GM21723 (cell line): Measurements from ENCODE around the gene GPM6B.

Experiments
- ATAC-seq: cut with Tn5 transposase; IDR thresholded peaks from one replicate; pipeline ENCODE4 v1.9.1; 2021; ENCODE audit warnings: mild to moderate bottlenecking, moderate library complexity; ENCODE audit not compliant: unreplicated experiment

Gene GPM6B

DNA sequence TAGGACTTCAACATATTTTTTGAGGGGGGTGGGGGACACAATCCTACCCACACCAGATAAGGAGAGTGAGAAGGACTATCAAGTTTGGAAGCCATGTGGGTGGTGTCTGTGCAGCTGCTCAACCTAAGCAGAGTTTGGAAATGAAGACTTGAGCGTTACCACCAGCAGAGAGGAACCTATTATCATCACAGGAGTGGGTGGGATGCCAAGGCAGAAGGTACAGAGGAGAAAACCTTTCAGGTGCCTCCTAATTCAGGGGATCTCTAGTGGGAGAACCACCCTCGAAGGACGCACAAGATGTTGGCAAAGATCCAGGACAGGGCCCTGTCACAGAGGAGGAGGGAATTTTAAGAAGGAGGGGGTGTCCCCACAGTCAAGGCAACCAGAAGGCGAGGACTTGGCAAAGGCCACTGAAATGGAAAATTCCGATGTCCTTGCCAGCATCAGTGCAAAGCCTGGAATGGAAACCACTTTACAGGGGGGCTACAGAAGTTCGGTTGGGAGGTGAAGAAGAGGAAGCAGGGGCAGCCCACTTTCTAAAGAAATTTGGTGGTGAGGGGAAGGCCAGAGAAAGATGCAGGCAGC lies 8.4 kb upstream of the GPM6B start:
- no peak for ATAC-seq

DNA sequence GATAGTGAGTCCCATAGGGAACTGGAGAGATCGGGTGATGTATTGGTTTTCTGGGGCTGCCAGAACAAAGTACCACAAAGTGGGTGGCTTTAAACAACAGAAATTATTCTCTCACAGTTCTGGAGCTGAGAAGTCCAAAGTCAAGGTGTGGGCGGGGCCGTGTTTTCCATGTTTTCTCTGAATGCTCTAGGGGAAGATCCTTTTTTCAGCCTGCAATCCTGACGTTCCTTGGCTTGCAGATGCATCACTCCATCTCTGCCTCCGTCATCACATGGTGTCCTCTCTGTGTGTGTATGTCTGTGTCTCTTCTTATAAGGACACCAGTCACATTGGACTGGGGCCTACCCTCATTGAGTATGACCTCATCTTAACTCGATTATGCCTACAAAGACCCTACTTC lies 7.9 kb upstream of the GPM6B start:
- ATAC-seq = no peak

DNA sequence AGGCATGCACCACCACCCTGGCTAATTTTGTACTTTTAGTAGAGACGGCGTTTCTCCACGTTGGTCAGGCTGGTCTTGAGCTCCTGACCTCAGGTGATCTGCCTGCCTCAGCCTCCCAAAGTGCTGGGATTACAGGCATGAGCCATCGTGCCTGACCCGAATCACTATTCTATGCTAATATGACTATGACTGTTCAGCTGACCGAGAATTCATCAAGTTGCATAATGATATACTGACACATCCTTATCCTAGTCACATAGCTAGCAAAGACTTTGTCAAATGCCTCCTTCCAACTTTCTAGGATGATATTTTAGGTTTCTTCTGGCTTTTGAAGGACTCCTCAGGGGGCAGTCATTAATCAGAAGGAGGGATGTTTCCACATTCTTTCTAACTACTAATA lies 4.8 kb upstream of the GPM6B start:
- ATAC-seq = no peak

DNA sequence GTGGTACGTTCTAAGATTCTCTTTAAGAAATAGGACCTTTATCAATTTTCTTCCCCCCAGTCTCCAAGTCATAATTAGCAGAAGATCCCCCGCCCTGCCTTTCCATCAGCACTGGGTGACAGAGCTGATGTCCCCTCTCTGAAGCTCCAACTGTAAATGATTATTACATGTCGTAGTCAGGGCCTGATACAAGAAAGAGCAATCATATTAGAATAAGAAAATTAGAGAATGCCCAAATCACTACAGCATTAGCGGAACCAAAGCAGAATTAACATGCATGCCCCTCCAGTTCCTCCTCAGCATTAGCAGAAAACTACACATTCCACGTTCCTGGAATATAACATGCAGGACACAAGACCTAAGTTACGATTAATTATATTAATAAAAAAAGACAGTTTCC lies 717 bp downstream of the GPM6B start:
- ATAC-seq = no peak

DNA sequence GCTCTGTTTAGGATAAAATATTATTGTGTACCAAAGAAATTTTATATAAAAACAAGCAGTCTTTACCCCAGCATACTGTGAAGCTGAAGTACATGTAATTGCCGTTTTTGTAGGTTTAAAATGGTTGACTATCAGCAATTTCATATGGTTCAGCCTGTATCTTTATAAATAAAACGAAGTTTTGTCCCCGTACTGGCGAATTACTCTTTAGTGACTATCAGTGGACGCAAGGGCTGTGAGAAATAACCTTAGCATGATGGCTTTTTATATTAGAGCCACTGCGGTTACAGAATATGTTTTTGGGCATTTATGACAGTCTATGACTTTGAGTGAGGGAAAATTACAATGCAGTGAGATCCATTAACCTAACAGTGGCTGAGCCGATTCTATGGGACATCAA lies 1.2 kb downstream of the GPM6B start:
- no peak for ATAC-seq

DNA sequence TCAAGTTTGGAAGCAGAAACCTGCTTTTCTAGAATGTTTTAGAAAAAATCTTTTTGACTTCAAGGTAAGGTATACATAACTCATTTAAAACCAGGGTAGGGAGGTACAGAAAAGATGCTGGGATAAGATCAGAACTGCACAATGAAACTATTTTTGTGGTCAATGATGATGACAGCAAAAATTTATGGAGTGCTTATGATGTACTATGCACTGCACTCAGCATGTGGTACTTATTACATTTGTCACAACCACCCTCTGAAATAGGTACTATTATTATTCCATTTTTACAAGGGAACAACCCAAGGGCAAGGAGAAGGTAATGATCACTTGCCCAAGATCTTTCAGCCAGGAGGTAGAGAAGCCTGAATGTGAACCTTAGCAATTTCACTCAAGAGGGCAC lies 8.0 kb downstream of the GPM6B start:
- ATAC-seq = no peak

DNA sequence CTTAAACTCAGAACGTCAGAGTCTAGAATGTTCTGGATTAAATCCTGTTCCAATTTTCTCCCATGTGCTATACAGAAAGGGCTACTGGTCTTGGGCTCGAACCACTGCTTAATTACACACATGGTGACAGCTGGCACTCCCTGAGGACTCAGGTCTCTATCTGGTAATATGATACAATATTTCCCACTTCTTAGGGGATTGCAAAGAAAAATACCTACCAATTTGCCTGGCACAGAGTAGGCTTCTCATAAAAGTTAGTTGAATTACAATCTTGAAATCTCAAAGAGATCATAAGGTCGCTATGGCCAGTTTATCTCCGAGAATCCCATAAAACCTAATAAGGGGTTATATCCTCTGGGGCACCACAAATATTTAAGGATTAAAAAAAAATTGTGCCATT lies 8.6 kb downstream of the GPM6B start:
- ATAC-seq = no peak

DNA sequence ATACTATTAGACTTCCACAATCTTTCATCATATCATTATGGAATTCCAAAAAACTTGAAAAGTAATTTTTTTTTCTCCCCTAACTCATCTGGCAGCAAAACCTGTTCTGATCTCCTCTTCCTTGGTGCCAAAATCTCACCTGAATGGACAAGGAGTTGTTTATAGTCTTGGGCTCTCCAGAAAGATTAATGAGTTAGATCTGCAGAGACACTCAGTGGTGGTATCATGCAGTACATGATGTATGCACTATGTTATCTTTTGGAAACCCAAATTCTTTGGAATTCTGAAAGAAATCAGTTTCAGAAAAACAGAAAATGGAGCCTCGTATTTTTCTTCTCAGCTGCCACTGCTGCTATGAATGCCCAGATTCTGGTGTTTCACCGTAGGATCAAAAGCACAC lies 11.7 kb downstream of the GPM6B start:
- no peak for ATAC-seq

DNA sequence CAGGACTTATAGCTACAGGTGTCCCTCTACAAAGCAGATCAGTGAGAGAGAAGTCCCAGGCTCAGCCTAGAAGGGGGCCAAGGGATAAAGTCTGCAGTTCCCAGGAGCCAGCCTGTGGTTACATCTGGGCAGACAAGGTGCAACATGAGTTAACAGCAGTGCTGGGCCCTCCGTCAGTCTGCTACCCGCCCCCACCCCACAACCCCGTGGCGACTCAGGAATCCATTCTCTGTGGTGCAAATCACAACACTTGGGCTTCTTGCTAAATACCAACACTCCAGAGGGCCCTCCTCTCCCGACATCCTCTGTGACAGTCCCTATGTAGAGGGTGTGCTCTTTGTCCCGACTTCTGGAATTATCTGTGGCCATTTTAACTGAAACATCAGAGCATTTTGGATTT lies 13.8 kb downstream of the GPM6B start:
- ATAC-seq = no peak

DNA sequence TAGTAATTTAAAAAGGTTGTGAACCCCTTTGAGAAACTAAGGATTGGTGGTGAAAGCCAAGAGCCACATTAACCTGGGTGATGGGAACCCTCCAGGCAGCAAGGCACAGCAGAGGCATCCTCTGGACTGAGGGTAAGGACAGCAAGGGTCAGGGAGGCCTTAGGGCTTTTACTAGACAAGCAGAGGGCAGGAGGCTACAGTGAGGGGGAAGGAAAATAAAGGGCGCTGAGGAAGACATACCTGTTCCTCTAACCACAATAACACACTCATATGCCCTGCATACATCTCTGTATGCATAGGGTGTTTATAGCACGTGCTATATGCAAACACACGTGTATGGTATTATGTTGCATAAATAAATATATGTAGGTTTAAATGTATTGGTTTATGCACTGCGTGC lies 18.7 kb downstream of the GPM6B start:
- ATAC-seq = no peak

DNA sequence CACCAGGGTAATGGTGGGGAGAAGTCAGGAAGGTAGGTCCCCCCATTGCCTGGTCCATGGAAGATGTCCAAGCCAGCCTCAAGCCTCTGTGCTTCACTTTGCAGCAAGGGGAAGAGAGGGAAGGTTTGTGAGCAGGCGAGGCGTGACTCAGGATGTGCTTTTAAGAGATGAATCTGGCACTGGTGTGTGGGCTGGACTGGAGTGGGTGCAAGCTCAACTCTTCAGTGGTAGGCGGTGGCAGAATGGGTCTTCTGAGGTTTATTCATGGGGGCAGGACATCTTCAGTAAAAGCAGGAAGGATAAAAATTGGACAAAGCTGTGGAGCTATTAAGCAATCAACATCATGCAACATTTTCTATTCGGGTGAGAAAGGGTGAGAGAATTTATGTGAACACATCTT lies 19.4 kb downstream of the GPM6B start:
- ATAC-seq = no peak

DNA sequence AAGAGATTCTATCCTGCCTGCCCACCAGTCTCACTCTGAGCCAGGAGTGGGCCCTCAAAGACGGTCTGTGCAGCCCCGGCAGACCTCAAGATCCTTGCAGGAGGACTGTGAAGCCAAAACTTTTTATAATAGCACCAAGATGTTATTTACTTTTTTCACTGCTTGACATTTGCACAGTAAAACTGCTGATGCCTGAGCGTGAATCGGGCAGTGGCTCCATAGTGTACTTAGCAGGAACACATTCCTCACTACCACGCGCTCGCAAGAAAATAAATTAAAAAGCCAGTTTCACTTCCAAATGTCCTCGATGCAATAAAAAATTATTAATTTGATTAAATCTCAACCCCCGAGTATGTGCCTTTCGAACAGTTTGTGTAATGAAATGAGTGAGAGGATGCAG lies 22.5 kb downstream of the GPM6B start:
- no peak for ATAC-seq

DNA sequence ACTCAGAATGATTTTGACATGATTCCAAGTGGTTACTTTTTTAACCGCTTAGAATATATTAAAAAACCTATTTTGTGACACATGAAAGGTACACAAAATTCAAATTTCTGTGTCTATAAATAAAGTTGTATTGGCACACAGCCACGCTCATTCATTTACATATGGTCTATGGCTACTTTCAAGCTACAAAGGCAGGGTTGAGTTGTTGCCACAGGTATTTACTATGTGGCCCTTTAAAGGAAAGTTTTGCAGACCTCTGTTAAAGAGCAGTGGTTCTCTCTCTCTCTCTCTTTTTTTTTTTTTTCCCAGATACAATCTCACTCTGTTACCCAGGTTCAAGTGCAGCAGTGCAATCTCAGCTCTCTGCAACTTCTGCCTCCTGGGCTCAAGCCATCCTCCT lies 23.0 kb downstream of the GPM6B start:
- peak; percentile 52 for ATAC-seq

DNA sequence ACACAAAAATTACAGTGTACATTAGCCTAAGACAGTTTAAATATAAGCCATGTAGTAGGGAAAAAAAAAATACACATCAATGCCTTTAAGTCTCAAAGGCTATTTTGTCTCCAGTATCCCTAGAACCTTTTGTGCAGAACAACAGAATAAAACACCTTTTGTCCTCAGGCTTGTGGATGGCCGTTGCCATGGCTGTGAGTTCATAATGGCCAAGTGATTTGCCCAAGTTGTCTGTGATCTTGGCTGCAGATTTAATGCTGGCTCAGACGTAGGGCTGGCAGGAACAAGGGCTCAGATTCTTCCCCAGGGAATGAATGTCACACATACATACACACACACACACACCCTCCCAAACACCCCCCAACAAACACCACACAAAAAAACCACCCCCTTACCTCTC lies 25.3 kb downstream of the GPM6B start:
- ATAC-seq = no peak

DNA sequence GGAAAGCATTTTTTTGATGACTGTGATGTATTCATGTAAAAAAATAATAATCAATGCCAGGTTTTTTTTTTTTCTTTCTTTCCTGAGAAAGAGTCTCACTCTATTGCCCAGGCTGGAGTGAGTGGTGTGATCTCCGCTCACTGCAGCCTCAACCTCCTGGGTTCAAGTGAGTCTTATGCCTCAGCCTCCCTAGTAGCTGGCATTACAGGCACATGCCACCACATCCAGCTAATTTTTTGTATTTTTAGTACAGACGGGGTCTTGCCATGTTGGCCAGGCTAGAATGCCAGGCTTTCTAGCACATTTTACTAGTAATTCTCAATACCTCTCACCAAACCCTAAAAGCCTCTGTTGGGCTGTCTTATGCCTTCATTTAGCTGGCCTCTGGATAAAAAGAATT lies 25.7 kb downstream of the GPM6B start:
- ATAC-seq = no peak

DNA sequence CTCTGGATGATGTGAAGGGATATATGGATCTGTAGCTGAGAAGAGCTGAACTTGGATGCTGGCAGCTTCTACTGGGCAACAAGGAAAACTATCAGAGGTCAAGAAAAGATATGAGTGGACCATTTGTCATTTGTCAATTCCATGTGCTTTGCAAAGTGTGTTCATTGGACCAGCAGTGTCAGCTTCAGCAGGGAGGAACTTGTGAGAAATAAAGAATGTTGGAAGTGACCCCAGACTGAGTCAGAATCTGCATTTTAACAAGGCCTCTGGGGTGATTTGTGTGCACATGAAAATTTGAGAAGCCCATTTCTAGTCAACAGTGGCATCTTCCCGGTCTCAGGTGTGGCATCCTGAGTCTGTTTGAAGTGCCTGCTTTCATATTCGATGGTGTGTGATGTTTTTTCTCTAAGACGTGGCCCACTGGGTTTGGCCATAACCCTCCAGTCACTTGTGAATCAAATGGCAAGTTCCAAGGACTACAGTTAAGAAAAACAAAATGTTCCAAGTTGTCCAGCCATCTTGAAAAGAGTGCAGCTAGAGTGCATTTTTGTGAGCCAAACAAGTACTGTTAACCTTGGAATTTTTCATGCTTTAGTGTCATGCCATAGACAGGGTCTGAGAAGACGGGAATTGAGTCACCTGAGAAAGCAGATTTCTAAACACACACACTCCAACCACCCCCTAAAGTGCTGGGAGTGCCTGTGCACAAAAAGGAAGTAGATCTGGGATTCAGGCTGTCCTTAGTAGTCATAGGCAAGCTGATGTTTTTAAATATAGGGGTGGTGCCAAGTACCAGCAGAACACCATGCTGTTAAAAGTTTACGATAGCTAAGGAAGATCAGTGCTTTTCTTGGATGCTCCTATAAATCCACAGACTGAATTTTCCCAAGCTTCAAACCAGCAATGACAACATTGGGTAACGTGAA lies 26.4 kb downstream of the GPM6B start:
- no peak for ATAC-seq

DNA sequence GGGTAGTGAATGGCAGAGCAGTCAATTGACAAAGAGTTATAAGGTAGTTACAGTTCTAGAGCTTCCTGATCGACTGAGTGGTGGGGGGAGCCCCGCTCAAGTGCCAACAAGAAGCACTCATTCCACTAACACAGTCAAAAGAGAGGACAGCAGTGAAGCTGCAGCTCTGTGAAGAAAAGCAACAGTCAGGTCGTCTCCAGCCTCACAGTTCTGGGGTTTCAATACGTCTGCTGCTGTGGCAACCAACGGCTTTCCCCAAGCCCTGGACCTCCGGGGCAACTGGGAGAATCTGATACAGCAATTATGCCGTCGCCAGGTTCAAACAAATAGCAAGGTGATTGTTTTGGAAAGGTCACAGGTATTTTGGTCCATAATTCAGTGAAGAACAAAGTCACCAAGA lies 30.8 kb downstream of the GPM6B start:
- no peak for ATAC-seq

DNA sequence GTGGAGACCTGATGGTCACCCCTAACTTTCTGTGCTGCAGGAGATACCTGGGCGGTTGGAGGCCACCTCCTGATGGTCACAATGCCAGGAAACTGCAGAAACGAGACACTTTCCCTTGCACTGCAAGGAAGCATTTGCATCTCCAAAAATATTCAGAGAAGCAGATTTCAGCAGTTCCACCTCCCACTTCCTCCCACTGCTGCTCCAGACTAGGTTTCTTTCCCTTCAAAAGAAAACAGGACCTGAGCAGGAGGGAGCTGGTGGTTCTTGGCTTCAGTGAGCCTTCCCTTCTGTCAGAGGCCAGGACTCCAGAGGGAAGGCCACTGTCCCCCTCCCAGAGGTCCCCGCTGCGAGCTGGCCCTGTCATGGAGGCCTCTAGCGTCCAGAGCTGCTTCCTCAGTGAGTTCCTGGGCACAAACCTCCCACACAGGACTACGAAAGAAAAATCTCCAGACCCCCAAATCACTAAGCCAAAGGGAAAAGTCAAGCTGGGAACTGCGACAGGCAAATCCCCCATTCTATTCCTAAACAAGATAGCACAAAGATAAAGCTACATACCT lies 35.9 kb downstream of the GPM6B start:
- no peak for ATAC-seq

DNA sequence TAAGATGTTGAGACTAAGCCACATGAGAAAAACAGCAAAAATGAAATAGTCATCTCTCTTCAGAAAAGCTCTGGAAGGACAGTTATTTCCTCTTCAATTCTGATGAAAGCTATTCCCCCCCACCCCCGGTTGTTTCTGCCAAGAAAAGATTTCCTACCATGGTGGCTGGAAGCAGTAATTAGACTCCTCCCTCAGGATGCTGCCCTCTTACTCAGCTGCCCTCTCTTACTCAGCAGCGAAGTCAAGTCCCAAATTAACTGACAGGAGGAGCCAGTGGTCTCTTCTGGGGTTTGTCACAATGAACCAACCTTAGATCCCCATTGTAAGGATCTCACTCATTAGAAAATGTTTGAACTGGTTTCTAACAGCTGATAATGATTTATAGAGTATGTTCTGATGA lies 38.0 kb downstream of the GPM6B start:
- ATAC-seq = no peak

DNA sequence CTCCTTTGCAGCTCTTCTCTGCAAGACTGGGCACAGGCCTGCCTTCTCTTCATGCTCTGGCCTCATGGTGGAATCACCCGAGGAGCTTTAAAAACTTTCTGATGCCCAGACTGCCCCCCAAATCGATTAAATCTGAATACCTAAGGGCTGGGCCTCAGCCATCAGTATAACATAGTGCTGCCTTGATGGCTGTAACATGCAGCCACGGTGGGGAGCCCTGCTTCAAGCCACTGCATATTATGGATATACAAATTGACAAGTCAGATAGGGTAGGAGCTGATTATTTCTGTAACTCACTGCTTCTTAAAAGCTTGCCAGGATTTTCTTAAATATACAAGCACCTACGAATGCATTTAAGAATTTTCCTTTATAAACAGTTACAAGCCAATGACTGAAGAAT lies 40.5 kb downstream of the GPM6B start:
- ATAC-seq = no peak

DNA sequence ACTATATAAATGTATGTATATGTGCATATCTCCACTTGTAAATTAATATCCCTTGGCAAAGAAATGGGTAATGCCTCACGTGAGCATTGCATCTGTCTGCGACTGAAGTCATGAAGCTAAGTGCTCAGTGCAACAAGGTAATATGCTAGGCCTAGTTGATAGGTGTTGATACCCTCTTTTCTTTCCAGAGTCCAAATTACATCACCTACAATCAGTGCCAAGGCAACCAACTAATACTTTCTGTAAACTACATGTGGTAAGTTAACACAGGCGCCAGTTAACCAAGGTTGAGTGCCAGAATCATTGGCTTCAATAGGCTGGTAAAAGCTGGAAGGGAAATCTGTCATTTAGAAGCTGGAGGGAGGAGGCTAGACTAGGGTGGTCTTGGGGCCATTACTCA lies 41.1 kb downstream of the GPM6B start:
- ATAC-seq = no peak

DNA sequence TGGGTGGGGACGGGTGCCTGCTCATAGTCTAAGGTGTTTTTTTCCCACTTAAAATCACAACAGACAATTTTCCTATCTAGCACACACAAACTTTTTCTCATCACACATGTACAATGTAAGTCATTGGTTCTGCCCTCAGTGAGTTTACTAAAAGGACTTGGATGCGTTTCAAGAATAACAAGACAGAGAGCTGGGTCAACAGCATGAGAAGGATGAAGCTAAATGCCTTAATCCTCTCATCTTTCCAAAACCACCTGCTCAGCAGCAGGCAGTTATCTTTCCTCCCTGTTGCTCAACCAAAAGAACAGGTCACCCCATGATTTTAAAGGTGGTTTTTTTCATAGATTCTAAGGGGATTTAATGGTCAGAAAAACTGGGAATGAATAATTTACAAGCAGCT lies 42.2 kb downstream of the GPM6B start:
- no peak for ATAC-seq
